Loucy (cell line): ENCODE measurements around the gene GRB7.

Experiments
- CTCF ChIP-seq: fragments of 200-600 bp; sonication (generic); conservative IDR thresholded peaks from 2 replicates; pipeline ENCODE4 v1.5.1; 2014; ENCODE audit warnings: mild to moderate bottlenecking, antibody characterized with exemption, low read length
- EZH2phosphoT487 ChIP-seq: fragments of 200-600 bp; IDR thresholded peaks from 2 replicates; pipeline ENCODE4 v1.6.1; 2018; ENCODE audit warnings: antibody characterized with exemption, mild to moderate bottlenecking, moderate library complexity, borderline replicate concordance

- no peak for TF ChIP-seq CTCF
- no peak for TF ChIP-seq EZH2phosphoT487
Observed at GRCh38 chr17:39759204-39759603, 21.5 kb downstream of the GRB7 start.
